ENCODE results near the gene FBLN7. TPM values are rescaled to one million over a fixed set of nuclear protein-coding genes. Genes with fewer than 3 reads are reported as not detected.

Gene FBLN7
- total RNA-seq, 3 donors from 2014 or later: 0.72 to 2.2 (median 0.94) TPM

- Histone ChIP-seq H3K4me1 (ENCODE audit: low read depth) (no peaks in the 10 kb centered on the region), H3K9me3 (no peaks in the 10 kb centered on the region), H3K36me3 (ENCODE audit: low read depth) (no peaks in the 10 kb centered on the region), H3K4me3 (no peak overlapping the region)
- ATAC-seq: no peak
- peak in 1 of 3 donors; percentile 67 for DNase-seq
- intact Hi-C loops (cut with DNase I, micrococcal nuclease): no loop called here
- TF ChIP-seq CTCF (IDR thresholded peaks at IDR 0.05): no peak
Measured at GRCh38 chr2:112121682-112122254, 16.4 kb upstream of the FBLN7 start.

- TF ChIP-seq CTCF (IDR thresholded peaks at IDR 0.05): no peak
Measured at GRCh38 chr2:112129060-112129459, 9.1 kb upstream of the FBLN7 start.

GRCh38 chr2:112133344-112133743 is 4.8 kb upstream of the FBLN7 start:
- no peak overlapping the region for H3K4me3 ChIP-seq
- H3K36me3 ChIP-seq (ENCODE audit: low read depth): no peaks in the 10 kb centered on the region
- TF ChIP-seq CTCF (IDR thresholded peaks at IDR 0.05): no peak
- DNase-seq: no peak
- H3K9me3 ChIP-seq: no peaks in the 10 kb centered on the region
- ATAC-seq: no peak
- H3K4me1 ChIP-seq (ENCODE audit: low read depth): peaks cover 3% of the 10 kb centered on the region
- intact Hi-C loops (cut with DNase I, micrococcal nuclease): no loop called here

More at GRCh38 chr2:112129060-112129459, 9.1 kb upstream of the FBLN7 start:
- no peak for ATAC-seq
- DNase-seq: no peak
- Histone ChIP-seq H3K9me3 (no peaks in the 10 kb centered on the region), H3K4me3 (no peak overlapping the region), H3K36me3 (ENCODE audit: low read depth) (no peaks in the 10 kb centered on the region), H3K4me1 (ENCODE audit: low read depth) (no peaks in the 10 kb centered on the region)
- intact Hi-C loops (cut with DNase I, micrococcal nuclease): no loop called here

- no peak overlapping the region for H3K4me3 ChIP-seq
- DNase-seq (no peak), ATAC-seq (no peak)
- intact Hi-C loops (cut with DNase I, micrococcal nuclease): no loop called here
- TF ChIP-seq CTCF (IDR thresholded peaks at IDR 0.05): no peak
- no peaks in the 10 kb centered on the region for H3K9me3 ChIP-seq
- H3K4me1 ChIP-seq (ENCODE audit: low read depth): peaks cover 3% of the 10 kb centered on the region
- no peaks in the 10 kb centered on the region for H3K36me3 ChIP-seq (ENCODE audit: low read depth)
Measured at GRCh38 chr2:112134120-112134519, 4.1 kb upstream of the FBLN7 start.

GRCh38 chr2:112136096-112136495 is 2.1 kb upstream of the FBLN7 start:
- no peaks in the 10 kb centered on the region for H3K9me3 ChIP-seq
- intact Hi-C loops (cut with DNase I, micrococcal nuclease): no loop called here
- DNase-seq: no peak
- H3K36me3 ChIP-seq (ENCODE audit: low read depth): no peaks in the 10 kb centered on the region
- H3K4me3 ChIP-seq: no peak overlapping the region
- H3K4me1 ChIP-seq (ENCODE audit: low read depth): peaks cover 3% of the 10 kb centered on the region
- ATAC-seq: no peak
- TF ChIP-seq CTCF (IDR thresholded peaks at IDR 0.05): no peak
